ENCODE results near the gene CADM2.

- no peak for TF ChIP-seq EZH2phosphoT487 (IDR thresholded peaks at IDR 0.05; ENCODE audit: borderline replicate concordance, low read length)
- no peak for TF ChIP-seq CTCF (IDR thresholded peaks at IDR 0.05; ENCODE audit: low read depth, low read length, poor library complexity, severe bottlenecking)
Measured at GRCh38 chr3:85709346-85709892, 750.6 kb downstream of the CADM2 start.

Measured in DOHH2 (cell line).